ENCODE measurements around the gene USP17L19. TPM values are rescaled to one million over a fixed set of nuclear protein-coding genes. Genes with fewer than 3 reads are reported as not detected.

The USP17L19 gene
- not detected in 2 replicates for total RNA-seq

GRCh38 chr4:9253078-9253477 is at the start of gene USP17L19:
TSS of gene USP17L19 (plus strand) at chr4:9253378. CDS start at chr4:9253378, 0 bp downstream.

GRCh38 chr4:9210357-9210756 is 42.8 kb upstream of the USP17L19 start, which contains the start of gene USP17L10:
TSS of gene USP17L10 (plus strand) at chr4:9210657. CDS start at chr4:9210657, 0 bp downstream.

GRCh38 chr4:9215105-9215504 is 38.1 kb upstream of the USP17L19 start, which contains the start of gene USP17L11:
TSS of gene USP17L11 (plus strand) at chr4:9215405. CDS start at chr4:9215405, 0 bp downstream.

GRCh38 chr4:9219852-9220251 is 33.3 kb upstream of the USP17L19 start, which contains the start of gene USP17L12:
TSS of gene USP17L12 (plus strand) at chr4:9220152. CDS start at chr4:9220152, 0 bp downstream.

GRCh38 chr4:9224596-9224995 is 28.6 kb upstream of the USP17L19 start, which contains the start of gene USP17L13:
TSS of gene USP17L13 (plus strand) at chr4:9224896. CDS start at chr4:9224896, 0 bp downstream.

GRCh38 chr4:9234085-9234484 is 19.1 kb upstream of the USP17L19 start, which contains the start of gene USP17L15:
TSS of gene USP17L15 (plus strand) at chr4:9234385. CDS start at chr4:9234385, 0 bp downstream.

GRCh38 chr4:9243579-9243978 is 9.6 kb upstream of the USP17L19 start, which contains the start of gene USP17L17:
TSS of gene USP17L17 (plus strand) at chr4:9243879. CDS start at chr4:9243879, 0 bp downstream.

GRCh38 chr4:9247953-9248680 is 5.1 kb upstream of the USP17L19 start, which contains the start of gene USP17L18:
TSS of gene USP17L18 (plus strand) at chr4:9248630. CDS start at chr4:9248630, 0 bp downstream.

GRCh38 chr4:9257824-9258223 is 4.6 kb downstream of the USP17L19 start, which contains the start of gene USP17L20:
TSS of gene USP17L20 (plus strand) at chr4:9258124. CDS start at chr4:9258124, 0 bp downstream.

GRCh38 chr4:9262572-9262971 is 9.4 kb downstream of the USP17L19 start, which contains the start of gene USP17L21:
TSS of gene USP17L21 (plus strand) at chr4:9262872. CDS start at chr4:9262872, 0 bp downstream.

GRCh38 chr4:9267319-9267718 is 14.1 kb downstream of the USP17L19 start, which contains the start of gene USP17L22:
TSS of gene USP17L22 (plus strand) at chr4:9267619. CDS start at chr4:9267619, 0 bp downstream.

Other genes with a start within 250 kb of the USP17L19 start
- not detected in 2 replicates for gene FAM90A26, start 83.0 kb upstream of the USP17L19 start, total RNA-seq
- not detected in 2 replicates for gene USP17L10, start 42.7 kb upstream of the USP17L19 start, total RNA-seq
- not detected in 2 replicates for gene USP17L11, start 38.0 kb upstream of the USP17L19 start, total RNA-seq
- gene USP17L12, start 33.2 kb upstream of the USP17L19 start, total RNA-seq = not detected in 2 replicates
- gene USP17L13, start 28.5 kb upstream of the USP17L19 start, total RNA-seq = not detected in 2 replicates
- not detected in 2 replicates for gene USP17L15, start 19.0 kb upstream of the USP17L19 start, total RNA-seq
- gene USP17L17, start 9.5 kb upstream of the USP17L19 start, total RNA-seq = not detected in 2 replicates
- not detected in 2 replicates for gene USP17L18, start 4.7 kb upstream of the USP17L19 start, total RNA-seq
- not detected in 2 replicates for gene USP17L20, start 4.7 kb downstream of the USP17L19 start, total RNA-seq
- gene USP17L21, start 9.5 kb downstream of the USP17L19 start, total RNA-seq = not detected in 2 replicates
- gene USP17L22, start 14.2 kb downstream of the USP17L19 start, total RNA-seq = not detected in 2 replicates
- not detected in 2 replicates for gene USP17L24, start 71.8 kb downstream of the USP17L19 start, total RNA-seq
- gene USP17L25, start 76.5 kb downstream of the USP17L19 start, total RNA-seq = not detected in 2 replicates
- gene USP17L26, start 81.3 kb downstream of the USP17L19 start, total RNA-seq = not detected in 2 replicates
- not detected in 2 replicates for gene USP17L5, start 86.0 kb downstream of the USP17L19 start, total RNA-seq
- not detected in 2 replicates for gene USP17L27, start 90.8 kb downstream of the USP17L19 start, total RNA-seq
- gene USP17L28, start 95.5 kb downstream of the USP17L19 start, total RNA-seq = not detected in 2 replicates
- gene USP17L29, start 100.3 kb downstream of the USP17L19 start, total RNA-seq = not detected in 2 replicates
- gene USP17L30, start 109.8 kb downstream of the USP17L19 start, total RNA-seq = not detected in 2 replicates
- not detected in 2 replicates for gene DEFB131A, start 191.0 kb downstream of the USP17L19 start, total RNA-seq

Measured in placental pericyte (primary cell).